Stimulated activated CD8-positive, alpha-beta memory T cell treated with anti-CD3 and anti-CD28 coated beads, Interleukin-7, amount 100 ng/mL, for 1 hour (primary cell): Measurements from ENCODE around the gene STK36.
"Not testable (repeated sequence)": the region's sequence is repeated elsewhere in the genome, so short reads cannot be mapped to it uniquely, and the experiment has no call there.

Source experiments
- DNase-seq, 2 donors: peaks; one replicate each; pipeline ENCODE4 v3.0.0-alpha.2; 2020; ENCODE audit warnings: low read depth in 2 of 2

The STK36 gene

DNA sequence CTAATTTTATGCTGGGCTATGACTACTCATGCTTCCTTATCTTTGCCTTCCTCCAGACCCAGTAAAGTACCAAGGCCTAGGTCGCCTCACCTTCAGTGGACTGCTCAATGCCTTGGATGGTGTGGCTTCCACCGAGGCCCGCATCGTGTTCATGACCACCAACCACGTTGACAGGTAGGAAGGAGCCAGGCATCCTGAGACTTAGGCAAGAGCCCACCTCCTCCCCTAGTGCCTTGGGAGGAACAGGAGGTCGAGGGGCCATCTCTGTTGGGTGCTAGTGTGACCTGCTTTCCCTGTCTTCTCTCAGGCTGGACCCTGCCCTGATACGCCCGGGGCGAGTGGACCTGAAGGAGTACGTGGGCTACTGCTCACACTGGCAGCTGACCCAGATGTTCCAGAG is 9.1 kb upstream of the STK36 start:
- no peak for DNase-seq

DNA sequence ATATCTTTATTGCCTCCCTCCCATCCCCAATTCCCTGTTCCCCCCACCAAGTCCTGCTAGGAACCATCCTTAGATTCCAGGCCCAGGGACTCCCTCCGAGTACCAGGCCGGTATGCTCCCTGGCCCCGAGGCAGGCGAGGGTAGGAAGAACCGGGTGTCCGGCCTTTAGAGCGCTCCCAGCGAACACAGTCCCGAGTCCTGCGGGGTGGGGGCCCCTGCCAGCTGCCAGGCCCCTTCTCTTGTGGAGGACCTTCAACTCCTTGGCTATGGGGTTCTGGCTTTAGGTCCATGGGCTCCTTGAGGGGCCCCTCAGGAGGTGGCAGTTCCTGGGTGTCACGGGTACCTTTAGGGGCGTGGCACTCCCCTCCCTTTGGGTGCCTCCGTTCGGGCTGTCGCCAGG is 8.0 kb upstream of the STK36 start:
- DNase-seq = no peak

DNA sequence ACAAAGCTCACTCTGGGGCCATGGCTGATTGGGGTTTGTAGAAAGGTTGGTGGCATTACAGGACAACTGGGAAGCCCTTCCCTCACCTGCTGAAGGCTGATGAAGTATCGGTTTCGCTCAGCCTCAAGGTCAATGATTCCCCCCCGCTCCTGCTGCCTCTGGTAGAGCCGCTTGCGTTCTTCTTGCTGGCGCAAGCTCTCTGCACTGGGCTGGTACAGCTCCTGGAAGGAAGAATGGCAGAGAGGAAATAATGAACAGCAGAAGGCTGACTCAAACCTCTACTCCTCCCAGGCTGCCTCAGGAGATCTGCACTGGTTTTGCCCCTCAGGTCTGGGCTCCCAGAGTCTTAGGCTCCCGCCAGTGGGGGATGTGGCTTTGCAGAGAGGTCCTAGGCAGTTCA is 7.2 kb upstream of the STK36 start:
- DNase-seq = no peak

DNA sequence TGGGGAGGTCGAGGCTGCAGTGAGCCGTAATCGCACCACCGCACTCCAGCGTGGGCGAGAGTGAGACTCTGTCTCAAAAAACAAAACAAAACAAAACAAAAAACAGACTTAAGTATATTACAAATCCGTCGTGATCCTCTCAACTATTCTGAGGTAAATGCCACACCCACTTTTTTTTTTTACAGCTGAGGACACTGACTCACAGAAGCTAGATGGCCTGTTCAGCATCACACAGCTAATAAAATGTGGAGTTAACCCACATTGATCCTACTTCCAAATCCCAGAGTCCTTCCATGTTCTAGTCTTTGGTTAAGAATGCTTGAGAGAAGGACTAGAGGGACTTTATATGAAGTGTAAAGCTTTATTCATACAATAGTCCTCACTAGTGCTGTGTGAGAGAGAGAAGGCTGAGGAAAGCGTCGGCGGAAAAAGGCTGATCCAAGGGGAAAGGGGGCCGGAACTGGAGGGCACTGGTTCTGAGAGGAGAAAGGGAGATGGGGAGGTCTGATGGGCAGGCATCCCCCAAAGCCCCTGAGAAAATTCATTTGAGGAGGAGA is 711 bp upstream of the STK36 start:
- DNase-seq = no peak

DNA sequence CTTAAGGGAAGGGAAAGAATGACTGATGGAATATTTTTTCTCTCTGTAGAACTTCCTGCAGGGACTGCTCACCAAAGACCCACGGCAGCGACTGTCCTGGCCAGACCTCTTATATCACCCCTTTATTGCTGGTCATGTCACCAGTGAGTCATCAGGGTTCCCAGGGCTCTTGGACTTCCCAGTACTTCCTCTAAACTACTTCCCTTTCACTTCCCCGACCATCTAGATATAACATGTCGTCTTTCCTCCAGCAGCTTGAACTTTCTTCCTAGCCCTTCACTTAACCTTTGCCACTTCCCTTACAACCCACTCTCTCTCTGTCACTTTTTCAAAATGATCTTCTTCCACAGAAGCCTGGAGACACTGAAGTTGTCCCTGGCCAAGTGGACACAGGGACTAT is 7.2 kb downstream of the STK36 start:
- DNase-seq = no peak

DNA sequence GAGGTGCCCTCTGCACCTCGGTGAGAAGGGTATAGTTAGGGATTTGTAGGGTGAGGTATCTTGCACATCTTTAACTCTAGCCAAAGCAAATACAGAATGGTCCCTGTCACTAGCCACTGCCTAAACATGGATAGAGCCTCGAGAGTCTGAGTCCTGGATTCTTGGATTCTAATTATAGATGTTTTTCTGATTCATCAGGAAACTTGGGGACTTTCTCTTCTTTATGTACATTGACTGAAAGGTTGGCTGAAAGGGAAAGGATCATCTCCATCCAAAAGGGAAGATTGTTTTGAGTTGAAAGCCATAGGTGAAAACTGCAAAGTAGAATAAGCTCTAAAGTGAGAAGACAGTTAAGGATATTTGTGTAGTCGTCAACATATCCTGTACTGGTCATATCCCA is 8.2 kb downstream of the STK36 start:
- DNase-seq = no peak

DNA sequence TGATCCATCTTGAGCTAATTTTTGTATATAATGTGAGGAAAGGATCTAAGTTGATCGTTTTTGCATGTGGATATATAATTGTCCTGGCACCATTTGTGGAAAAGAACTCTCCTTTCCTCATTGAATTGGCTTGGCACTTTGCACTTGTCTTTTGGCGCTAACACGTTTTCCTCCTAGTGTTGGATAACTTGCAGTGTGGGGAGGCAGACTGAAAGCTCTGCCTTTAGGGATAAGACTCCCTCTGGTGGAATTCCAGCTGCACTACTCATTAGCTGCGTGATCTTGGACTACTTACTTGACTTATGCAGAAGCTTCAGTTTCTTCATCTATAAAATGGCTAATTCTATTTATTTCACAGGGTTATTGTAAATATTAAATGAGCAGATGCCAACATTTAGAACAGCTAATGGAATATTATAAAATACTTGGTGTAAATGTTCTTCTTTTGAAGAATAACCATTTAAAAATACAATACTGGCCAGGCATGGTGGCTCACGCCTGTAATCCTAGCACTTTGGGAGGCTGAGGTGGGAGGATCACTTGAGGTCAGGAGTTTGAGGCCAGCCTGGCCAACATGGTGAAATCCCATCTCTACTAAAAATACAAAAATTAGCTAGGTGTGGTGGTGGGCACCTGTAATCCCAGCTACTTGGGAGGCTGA is 15.6 kb downstream of the STK36 start:
- DNase-seq = not testable (repeated sequence)

DNA sequence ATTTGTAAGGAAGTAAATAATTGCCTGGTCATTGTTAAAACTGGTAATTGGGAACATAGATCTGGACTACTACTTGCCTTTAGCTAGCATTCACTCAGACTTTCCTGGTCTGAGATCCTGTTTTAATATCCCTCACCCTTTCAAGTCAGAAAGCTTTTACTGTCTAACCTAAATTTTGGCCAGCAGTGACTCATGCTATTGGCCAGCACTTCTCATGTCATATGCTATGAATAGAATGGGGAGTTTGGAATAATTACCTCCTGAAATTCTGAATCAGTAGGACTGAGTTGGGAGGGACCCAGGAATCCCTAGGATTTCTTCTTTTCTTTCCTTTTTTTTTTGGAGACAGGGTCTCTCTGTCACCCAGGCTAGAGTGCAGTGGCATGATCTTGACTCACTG is 19.3 kb downstream of the STK36 start:
- no peak for DNase-seq

DNA sequence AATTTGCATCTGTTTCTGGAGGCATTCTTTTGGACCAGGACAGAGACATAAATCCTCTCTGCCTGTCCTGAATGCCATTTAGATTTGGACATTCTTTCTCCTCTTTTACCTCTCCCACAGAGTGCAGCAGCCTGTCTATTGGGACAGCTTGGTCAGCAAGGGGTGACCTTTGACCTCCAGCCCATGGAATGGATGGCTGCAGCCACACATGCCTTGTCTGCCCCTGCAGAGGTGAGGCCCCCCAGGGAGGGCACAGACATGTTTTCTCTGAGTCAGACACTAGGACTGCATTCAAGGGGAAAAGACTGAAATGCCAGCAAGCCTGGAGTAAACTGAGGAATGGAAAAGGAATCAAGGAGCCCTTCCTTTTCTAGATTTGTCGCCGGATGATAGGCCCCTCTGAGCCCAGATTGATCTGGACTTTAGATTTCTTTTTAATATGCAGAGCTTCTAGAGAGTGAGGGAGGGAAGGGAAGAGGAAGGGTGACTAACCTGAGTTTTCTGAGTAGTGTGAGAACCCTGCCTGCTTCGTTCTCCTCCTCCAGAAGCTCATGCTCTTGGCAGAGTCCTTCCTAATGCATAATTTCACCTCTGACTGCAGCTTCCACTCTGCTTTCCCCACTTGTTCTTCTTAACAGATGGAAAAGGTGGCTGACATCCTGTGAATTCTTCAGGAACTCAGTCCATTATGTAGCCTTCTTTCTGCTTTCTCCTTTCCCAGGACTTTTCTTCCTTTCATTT is 22.7 kb downstream of the STK36 start:
- no peak for DNase-seq

DNA sequence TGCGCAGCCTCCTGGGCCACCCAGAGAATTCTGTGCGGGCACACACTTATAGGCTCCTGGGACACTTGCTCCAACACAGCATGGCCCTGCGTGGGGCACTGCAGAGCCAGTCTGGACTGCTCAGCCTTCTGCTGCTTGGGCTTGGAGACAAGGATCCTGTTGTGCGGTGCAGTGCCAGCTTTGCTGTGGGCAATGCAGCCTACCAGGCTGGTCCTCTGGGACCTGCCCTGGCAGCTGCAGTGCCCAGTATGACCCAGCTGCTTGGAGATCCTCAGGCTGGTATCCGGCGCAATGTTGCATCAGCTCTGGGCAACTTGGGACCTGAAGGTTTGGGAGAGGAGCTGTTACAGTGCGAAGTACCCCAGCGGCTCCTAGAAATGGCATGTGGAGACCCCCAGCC is 27.0 kb downstream of the STK36 start:
- no peak for DNase-seq

DNA sequence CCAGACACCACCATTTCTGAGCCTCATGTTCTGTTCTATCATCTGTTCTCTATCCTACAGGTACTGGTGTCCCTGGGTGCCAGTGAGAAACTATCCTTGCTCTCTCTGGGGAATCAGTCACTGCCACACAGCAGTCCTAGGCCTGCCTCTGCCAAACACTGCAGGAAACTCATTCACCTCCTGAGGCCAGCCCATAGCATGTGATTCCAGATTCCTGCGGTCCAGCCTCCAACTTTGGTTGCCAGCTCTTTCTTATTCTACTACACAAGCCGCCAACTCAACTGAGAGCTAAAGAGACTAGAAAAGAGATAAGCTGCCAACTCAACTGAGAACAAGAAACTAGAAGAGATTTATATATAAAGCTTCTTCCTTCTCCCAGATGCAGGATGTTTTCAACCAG is 29.9 kb downstream of the STK36 start:
- no peak for DNase-seq

DNA sequence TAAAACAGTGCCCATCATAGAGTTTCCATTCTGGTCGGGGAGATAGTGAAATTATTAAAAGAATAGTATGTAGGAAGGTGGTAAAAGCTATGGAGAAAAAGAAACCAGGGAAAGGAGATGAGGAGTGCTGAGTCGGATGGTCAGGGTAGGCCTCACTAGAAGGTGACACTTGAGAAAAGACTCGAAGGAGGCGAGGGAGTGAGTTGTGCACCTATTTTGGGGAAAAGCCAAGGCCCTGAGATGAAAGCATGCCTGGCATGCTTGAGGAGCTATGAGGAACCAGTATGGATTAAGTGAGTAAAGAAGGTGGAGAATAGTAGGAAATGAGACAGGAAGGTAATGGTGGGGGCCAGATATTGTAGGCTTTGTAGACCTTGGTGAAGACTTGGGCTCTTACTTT is 31.5 kb downstream of the STK36 start:
- no peak for DNase-seq

DNA sequence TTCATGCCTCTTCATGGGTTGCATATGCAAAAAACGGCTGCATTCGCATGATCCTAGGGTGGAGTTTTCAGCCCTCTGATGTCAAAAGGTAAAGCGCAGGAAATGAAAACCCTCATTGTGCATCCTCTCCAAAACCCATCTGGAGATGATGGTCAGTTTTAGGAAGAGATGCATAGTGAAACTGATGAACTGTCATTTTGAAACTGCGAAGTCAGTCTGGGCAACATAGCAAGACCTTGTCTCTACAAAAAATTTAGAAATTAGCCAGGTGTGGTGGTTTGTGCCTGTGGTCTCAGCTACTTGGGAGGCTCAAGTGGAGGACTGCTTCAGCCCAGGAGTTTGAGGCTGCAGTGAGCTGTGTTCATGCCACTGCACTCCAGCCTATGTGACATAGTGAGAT is 36.2 kb downstream of the STK36 start:
- no peak for DNase-seq

DNA sequence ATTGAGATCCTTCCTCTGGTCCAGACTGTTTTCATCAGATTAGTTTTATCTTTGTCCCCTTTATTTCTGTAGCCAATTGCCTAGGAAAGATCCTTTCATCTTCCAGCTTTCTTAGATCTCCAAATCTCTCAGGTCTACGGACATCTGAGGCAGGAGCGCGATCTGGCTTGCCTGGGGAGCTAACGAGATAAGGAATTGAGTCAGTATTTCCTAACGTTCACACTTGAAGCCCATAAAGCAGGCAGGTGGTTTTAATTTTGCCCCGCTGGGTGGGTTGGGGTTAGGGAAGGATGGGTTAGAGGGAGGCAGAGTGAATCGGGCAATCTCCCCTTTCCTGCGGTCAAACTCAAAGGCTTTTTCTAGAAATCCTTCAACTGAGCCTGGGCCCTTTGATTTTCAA is 38.0 kb downstream of the STK36 start:
- no peak for DNase-seq

DNA sequence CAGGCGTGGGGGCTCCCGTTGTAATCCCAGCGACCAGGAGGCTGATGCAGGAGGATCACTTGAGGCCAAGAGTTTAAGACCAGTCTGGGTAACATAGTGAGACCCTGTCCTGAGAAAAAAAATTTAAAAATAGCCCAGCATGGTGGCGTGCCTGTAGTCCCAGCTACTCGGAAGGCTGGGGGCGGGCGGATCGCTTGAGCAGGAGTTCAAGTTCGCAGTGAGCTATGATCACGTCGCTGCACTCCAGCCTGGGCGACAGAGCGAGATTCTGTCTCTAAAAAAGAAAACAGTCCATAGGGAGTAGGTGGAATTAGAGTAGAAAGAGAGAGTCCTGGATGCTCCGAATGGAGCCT is 38.4 kb downstream of the STK36 start:
- DNase-seq = no peak

DNA sequence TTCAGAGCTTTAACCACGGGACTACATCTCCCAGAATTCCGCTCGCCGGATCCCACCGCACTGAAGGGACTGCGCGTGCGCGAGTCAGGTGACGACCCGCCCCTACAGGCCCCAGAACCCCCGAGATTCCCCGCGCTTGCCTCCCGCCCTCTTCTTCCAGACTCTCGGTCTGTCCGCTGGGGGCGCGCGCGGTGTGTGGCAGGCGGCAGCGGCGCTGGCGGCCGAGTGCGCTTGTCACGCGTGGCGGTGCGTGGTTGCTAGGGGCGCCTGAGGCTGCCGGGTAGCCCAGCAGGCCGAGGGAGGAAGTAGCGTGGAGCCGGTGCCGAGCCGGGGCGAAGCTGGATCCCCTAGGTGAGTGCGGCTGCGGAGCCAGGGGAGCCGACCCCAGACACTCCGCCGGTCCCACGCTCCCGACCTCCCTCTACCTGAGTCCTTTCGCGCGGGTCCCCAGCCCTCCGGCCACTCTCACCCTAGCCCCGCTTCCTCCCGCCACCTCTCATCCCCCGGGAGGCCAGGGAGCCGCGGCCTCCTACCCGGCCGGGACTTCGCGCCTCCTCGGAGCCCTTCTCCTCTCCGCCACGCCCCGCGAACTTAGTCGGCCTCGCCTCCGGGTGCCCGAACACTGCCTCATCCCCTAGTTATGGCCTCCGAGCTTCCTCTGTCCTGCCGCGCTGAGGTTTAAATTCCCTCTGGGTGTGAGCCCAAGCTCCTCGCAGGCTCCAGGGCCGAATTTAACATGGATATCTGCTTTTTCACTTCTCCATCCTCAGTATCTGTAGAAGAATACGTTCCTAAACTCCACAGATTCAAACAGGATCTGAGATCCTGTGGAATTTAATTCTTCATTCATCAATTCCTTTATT is 39.0 kb downstream of the STK36 start, which contains the start of gene TTLL4:
TTLL4 (plus strand) TSS at position 149 of the 863 bp plus-strand sequence. CDS start 26,842 bp downstream, outside the sequence.
- peak; percentile 95 for DNase-seq

DNA sequence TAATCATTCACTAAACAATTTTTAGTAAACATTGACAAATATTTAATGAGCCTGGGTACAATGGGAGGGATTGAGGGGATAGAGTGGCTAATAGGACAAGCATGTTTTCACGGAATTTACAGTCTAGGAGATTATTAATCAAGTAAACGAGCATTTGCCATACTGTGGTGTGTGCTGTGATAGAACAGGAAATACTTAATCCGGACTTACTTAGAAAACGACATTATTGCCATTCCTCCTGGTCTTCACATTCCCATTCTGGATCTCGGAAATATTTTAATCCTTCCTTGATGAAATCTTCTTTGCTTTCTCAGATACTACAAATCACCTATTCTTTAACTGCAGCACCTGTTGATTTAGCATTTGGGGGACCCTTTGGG is 39.7 kb downstream of the STK36 start:
- no peak for DNase-seq

DNA sequence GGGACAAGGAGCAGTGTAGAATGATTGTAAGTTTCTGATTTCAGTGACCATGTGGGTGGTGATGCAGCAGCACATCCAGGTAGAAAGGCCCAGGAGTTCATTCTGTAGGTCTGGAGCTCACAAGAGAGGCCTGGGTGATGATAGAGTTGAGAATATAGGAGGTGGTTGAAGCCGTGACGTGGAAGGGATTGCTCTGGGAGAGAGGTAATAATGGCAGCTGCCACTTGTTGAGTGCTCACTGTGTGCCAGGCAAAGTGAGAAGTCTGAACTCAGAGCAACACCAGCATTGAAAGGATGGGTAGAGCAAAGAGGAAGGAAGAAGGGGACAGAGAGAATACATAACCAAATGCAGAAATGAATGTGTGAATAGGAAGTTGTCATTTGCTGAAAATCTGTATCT is 42.0 kb downstream of the STK36 start:
- no peak for DNase-seq

DNA sequence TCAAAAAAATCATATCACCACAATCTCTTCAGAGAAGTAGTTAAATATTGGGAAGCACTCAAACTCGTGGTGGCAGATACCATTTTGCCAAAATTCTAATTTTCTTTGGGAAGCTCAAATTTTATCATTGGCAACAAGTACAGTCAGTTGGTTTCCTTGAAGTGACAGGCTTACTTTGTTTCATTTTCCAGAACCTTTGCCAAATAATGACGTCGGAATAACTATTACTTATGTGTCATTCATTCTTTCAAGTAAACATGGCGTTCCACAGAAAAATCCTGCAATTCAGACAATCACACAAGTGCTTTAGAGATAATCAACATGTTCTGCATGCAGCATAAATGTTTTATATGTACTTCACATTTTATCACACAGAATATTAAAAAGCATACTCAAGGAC is 44.2 kb downstream of the STK36 start:
- no peak for DNase-seq

DNA sequence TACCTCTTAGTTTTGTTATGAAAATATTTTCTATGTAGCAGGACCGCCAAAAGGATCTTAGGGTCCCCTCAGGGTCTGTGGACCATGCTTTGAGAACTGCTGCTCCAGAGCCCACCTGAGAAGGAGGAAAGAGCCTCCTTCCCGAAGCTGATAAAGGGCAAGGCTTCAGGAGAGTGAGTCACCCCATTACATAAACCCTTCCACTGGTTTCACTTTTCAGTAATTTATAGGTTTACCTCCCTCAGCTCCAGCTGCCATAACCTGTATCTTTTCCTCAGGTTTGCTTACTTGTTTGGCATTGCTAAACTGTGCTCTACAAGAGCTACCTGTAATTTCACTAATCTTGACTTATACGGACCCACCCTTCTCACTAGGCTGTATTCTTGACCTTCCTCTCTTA is 45.4 kb downstream of the STK36 start:
- DNase-seq = no peak

DNA sequence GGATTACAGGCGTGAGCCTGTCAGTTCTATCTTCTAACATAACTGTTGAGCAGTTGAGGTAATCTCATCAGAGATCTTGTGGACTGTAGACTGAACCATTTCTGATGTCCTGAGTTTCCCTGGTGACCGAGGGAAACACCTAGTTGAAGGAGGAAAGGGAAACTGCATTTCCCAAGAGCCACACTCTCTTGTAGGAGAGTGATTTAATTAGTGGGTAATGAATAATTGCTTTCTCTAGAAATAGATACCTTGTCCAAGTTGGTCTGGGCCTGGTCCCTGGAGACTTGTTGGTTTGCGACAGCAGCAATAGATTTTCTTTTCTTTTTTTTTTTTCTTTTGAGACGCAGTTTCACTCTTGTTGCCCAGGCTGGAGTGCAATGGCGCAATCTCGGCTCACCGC is 46.2 kb downstream of the STK36 start:
- no peak for DNase-seq

DNA sequence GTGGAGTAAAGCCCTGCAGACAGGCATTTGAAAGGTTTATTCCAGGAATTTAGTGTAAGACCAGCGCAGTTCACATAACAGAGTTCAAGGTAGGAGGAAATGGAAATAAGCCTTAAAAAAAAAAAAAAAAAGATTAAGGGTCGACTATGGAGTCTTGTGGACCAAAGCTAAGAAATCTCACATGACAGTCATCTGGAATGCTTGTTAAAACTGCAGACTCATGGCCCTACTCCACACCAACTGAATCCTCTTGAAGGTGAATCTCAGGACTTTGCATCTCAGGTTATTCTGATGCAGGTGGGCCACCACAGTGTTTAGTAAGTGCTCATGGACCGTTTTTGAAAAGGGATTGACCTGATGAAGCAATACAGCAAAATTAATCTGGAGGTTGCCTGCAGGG is 47.6 kb downstream of the STK36 start:
- DNase-seq = no peak
